DMS114 treated with DMSO at 0.1 percent for 48 hours (cell line): ENCODE results near the gene MIER2.
"Not testable (repeated sequence)": the region's sequence is repeated elsewhere in the genome, so short reads cannot be mapped to it uniquely, and the experiment has no call there.

Source experiments
- DNase-seq: peaks from one replicate; lab custom pipeline; 2025; ENCODE audit not compliant: unreplicated experiment; lab: John Stamatoyannopoulos, UW

The MIER2 gene

DNA sequence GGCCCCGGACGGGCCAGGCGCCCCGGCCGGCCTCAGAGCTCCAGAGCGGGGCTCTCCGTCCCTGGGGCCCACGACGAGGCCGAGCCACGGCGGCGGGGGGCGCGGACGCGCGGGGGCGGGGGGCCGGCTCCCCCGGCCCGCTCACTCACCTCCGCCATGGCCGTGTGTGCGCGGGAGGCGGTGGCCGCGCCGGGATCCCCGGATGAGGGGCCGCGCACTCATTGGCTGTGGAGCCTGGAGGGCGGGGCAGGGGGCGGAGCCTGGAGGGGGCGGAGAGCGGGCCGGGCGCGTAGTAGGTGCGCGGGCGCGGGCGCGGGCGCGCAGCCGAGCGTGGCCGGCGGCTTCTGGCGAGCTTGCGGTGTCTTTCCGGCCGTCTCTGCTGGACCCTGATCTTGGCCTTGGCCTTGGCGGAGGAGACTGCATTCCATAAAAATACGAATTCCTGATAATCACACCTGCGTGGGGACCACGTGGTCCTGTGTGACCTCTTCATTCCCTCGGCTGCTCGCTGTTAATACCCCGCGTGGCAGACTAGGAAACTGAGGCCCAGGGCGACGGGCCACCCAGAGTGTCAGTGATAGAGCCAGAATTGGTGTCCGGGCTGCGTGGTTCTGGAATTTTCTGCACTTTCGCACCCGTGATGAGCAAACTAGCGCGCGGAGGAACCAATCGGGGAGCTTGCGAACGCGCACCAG lies at the start of gene MIER2:
Gene MIER2, minus strand, starts transcription at position 172 of the 695 bp plus-strand sequence. Its CDS starts 14 bp downstream, at position 158.
- peak; percentile 16 for DNase-seq

GRCh38 chr19:393560-393959 lies 49.0 kb upstream of the MIER2 start:
- not testable (repeated sequence) for DNase-seq

DNA sequence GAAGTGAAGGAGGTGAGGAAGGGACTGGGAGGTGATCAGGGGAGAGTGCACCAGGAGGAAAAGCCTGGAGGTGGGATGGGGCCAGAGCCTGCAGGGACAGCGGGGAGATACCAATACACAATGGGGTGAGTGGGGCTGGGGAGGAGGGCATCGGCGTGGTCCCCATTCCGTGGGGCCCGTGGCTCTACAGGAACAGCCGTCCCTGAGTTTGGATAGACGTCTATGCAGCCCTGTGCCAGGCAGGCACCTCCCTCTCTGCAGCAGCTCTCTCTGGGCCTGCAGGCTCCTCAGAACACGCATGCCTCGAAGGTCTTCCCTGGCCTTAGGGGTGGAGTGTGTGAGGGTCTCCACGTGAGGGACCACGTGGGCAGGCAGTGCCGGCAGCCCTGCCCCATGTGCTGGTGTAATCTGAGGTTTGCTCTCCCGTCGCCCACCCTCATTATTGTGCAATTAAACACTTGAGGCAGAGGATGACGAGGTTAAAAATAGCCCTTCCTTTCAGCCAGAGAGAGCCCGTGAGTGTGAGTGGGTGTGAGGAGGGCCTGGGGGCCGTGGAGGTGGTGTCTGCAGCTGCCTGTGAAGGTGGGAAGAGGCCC lies 47.9 kb upstream of the MIER2 start:
- DNase-seq: no peak

GRCh38 chr19:391726-392374 lies 47.3 kb upstream of the MIER2 start:
- DNase-seq: no peak

DNA sequence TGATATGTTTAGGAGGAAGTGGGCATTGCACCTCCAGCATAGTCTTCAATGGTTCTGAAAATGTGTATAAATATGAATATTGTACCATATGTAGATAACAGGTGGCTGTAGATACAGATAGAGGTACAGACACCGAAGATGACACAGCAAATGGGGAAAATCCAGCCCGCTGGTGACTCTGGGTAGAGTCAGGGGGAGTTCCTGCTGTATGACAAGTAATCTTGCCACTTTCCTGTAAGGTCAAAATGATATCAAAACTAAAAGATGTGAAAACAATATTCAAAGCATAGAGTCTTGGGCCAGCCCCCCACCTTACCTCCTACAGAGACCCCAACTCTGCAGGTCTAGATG lies 46.6 kb upstream of the MIER2 start:
- DNase-seq: no peak

- no peak for DNase-seq
These were observed 46.0 kb upstream of the MIER2 start for GRCh38 chr19:390386-391206.

DNA sequence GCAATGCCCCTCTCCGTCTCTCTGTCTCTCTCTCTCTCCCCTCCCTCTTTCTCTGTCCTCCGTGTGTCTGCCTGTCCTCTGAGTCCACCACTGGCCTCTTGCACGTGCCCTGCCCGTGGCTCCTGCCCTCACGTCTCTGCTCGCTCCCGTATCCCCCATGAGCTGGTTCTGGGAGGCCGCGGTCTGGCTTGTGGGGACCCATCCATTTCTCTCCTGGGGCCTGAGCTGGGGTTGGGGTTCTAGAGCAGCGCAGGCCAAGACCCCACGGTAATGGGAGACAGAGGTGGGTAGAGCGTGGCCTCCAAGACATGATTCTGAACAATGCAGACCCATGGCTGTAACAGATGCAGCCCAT lies 45.3 kb upstream of the MIER2 start:
- DNase-seq: no peak

DNA sequence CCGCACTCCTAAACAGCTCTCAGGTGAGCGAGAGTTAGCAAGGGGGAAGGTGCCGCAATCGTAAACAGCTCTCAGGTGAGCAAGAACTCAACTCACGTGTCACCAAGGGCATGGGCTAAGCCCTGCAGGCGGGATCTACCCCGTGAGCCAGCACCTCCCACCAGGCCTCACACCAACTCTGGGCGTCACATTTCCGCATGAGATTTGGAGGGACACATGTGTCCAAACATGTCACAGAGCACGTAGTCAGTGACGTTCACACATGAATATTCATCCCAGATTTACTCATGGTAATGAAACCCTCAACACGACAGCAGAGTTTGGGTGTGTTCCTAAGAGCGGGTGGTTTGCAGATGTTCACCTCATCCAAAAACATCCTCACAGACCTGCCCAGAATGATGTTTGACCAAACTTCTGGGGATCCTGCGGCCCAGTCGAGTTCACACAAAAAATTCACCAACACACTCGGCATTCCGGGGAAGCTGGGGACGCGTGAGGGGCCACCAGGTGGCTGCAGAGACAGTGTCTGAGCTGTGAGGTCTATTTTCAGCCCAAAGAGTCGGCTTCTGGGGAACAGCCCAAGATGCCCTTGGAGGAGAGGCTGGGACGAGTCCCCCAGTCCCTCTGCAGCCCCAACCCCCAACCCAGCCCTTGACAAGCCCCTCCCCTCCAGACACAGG lies 44.8 kb upstream of the MIER2 start:
- DNase-seq: no peak

DNA sequence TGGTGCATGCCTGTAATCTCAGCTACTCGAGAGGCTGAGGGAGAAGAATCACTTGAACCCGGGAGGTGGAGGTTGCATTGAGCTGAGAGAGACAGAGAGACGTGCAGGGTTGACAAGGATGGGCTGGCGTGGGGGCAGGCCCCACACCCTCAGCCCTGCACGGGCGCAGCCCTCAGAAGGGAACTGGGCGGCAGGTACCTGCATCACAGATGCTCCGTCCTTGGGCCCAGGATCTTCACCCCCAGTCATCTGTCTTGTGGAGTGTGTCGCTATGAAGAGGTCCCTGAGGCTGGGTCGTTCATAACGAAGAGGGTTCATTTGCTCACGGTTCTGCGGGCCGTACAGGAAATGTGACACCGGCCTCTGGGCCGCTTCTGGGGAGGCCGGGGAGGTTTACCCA lies 44.1 kb upstream of the MIER2 start:
- DNase-seq: no peak

GRCh38 chr19:387777-388176 lies 43.2 kb upstream of the MIER2 start:
- DNase-seq: no peak

- DNase-seq: not testable (repeated sequence)
These were observed 42.2 kb upstream of the MIER2 start for GRCh38 chr19:386632-387301.

DNA sequence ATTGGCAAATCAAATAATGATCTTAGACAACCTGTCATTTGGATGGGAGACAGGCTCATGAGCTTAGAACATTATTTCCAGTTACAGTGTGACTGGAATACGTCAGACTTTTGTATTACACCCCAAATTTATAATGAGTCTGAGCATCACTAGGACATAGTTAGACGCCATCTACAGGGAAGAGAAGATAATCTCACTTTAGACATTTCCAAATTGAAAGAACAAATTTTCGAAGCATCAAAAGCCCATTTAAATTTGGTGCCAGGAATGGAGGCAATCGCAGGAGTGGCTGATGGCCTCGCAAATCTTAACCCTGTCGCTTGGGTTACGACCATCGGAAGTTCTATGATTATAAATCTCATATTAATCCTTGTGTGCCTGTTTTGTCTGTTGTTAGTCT lies 41.6 kb upstream of the MIER2 start:
- DNase-seq: not testable (repeated sequence)

GRCh38 chr19:384799-385169 lies 40.2 kb upstream of the MIER2 start:
- DNase-seq: no peak

- no peak for DNase-seq
These were observed 39.6 kb upstream of the MIER2 start for GRCh38 chr19:383922-384798.

- no peak for DNase-seq
These were observed 38.4 kb upstream of the MIER2 start for GRCh38 chr19:383040-383439.

GRCh38 chr19:382578-382977 lies 38.0 kb upstream of the MIER2 start:
- not testable (repeated sequence) for DNase-seq

- not testable (repeated sequence) for DNase-seq
These were observed 37.3 kb upstream of the MIER2 start for GRCh38 chr19:381901-382300.

DNA sequence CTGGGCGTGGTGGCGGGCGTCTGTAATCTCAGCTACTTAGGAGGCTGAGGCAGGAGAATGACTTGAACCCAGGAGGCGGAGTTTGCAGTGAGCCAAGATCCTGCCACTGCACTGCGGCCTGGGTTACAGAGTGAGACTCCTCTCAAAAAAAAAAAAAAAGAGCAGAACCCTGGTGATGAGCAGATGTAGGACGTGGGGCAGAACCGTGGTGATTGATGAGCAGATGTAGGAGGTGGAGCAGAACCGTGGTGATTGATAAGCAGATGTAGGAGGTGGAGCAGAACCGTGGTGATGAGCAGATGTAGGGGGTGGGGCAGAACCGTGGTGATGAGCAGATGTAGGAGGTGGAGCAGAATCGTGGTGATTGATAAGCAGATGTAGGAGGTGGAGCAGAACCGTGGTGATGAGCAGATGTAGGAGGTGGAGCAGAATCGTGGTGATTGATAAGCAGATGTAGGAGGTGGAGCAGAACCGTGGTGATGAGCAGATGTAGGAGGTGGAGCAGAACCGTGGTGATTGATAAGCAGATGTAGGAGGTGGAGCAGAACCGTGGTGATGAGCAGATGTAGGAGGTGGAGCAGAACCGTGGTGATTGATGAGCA lies 36.1 kb upstream of the MIER2 start:
- not testable (repeated sequence) for DNase-seq

DNA sequence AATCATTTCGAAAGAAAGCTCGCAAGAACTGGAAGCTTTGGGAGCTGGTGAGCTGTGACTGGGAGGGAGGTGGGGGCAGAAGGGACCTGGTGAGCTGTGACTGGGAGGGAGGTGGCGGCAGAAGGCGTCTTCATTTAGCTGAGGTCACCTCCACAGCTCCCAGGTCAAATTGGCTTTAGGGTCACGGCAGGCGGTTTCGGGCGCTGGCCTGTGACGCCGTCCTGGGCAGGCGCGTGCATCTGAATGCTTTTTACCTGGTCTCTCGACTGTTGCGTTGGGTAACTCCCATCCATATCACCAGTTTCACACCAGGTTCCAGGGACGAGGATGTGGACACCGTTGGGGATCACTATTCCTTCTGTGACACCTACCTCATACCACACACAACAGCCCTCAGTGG lies 35.2 kb upstream of the MIER2 start:
- no peak for DNase-seq
